Right renal pelvis (tissue), 4 donors: Measurements from ENCODE around the gene YAP1. TPM values are rescaled to one million over a fixed set of nuclear protein-coding genes. Genes with fewer than 3 reads are reported as not detected.
A peak's percentile ranks its signal among the peaks of the same experiment; 100 is the strongest.

Experiments
- DNase-seq, 4 donors: peaks; one replicate each; pipeline ENCODE4 v3.0.0-alpha.2; 2013; ENCODE audit warnings: low read depth in 4 of 4, low spot score in 3 of 4, missing footprints in 1 of 4
- polyA plus RNA-seq, 4 donors: library from polyadenylated mRNA; unstranded; fragments of 120-200 nt; gene quantifications; one replicate each; pipeline ENCODE4 v1.2.1, GENCODE V29; 2013; ENCODE audit not compliant: insufficient read length in 4 of 4

The YAP1 gene
- polyA plus RNA-seq: 100 to 1,000 TPM; 176 to 207 (median 200) TPM

DNA sequence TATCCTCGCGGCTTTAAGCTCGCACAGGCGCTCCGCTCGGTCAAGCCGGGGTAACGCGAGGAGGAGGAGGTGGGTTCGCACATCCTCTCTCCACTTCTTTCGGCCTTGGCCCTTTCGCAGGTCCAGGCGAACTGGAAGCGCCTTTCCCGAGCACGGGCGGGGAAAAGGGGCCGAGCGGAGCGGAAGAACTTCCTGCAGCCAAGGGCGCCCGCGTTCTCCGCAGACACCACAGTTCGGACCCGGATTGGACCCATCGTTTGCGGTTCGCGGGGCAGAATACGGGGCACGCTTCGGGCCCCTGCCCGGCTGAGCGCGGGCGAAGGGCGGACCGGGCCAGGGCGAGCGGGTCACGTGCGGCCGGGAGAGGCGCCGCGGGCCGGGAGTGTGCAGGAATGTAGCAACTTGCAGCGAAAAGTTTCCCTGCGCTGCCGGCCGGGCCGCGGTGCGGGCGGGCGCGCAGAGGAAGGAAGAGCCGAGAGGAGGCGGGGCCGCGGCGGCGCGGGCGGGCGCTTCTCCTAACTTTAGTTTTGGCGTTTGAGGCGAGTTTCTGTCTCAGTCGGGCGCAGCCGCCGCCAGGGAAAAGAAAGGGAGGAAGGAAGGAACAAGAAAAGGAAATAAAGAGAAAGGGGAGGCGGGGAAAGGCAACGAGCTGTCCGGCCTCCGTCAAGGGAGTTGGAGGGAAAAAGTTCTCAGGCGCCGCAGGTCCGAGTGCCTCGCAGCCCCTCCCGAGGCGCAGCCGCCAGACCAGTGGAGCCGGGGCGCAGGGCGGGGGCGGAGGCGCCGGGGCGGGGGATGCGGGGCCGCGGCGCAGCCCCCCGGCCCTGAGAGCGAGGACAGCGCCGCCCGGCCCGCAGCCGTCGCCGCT, at the start of gene YAP1:
Gene YAP1, plus strand, starts transcription at position 552 of the 865 bp plus-strand sequence. CDS start 402 bp downstream, outside the sequence.
- peak; percentile 89 to 91 (median 90) for DNase-seq

DNA sequence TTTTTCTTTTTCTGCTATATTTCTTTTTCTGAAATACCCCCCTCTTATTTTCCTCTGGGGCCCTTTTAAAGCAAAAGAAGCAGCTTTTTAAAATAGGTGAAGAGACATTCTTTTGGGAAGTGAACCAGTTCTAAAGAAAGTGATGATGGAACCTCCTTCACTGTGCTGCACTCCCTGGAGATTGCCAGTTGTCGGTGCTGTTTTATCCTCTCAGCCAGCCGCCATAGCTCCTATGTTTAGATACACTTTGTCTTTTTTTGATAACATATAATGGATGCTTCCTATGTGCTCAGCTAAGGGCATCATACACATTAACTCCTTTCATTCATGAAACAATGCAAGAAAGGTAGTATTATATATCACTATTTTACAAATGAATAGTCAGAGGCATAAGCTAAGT, 49.0 kb upstream of the YAP1 start:
- no peak for DNase-seq

DNA sequence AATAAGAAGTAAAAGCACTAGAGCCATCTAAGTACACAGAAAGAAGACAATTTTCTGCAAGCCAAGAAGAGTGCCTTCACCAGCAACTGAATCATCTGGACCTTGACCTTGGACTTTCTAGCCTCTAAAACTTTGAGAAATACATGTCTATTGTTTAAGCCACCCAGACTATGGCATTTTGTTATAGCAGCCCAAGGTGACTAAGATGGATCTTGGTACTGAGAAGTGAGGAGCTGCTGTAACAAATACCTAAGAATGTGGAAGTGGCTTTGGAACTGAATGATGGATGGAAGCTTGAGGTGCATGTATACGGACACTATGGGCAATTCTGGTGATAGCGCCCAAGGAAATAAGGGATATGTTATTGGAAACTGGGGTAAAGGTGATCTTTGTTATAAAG, 48.1 kb upstream of the YAP1 start:
- no peak for DNase-seq

DNA sequence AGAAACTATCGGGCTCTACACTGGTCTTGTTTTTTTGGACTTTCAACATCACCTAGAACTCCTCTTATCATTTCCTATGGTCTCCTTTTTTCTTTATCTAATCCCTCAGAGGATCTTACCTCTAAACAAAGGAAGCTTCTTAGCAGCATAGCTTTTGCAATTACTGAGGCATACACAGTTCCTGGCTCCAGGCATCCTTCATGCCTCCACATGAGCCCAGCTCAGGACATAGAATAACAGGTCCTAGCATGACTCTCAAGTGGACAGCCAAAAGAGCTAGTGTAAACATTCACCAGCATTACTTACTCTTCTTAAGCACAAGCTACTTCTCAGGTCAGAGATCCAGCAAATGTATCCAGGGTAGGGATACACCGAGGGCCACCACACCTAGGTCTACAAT, 45.9 kb upstream of the YAP1 start:
- DNase-seq: no peak

DNA sequence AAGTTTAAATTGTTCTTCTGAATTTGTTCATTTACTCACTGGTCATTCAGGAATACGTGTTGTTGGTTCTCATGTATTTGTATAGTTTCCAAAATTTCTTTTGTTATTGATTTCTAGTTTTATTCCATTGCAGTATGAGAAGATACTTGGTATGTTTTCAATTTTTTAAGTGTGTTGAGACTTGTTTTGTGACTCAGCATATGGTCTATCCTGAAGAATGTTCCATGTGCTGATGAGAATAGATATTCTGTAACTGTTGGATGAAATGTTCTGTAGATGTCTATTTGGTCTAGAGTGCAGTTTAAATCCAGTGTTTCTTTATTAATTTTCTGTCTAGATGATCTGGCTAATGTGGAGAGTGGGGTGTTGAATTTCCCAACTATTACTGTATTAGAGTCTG, 39.5 kb upstream of the YAP1 start:
- DNase-seq: no peak

DNA sequence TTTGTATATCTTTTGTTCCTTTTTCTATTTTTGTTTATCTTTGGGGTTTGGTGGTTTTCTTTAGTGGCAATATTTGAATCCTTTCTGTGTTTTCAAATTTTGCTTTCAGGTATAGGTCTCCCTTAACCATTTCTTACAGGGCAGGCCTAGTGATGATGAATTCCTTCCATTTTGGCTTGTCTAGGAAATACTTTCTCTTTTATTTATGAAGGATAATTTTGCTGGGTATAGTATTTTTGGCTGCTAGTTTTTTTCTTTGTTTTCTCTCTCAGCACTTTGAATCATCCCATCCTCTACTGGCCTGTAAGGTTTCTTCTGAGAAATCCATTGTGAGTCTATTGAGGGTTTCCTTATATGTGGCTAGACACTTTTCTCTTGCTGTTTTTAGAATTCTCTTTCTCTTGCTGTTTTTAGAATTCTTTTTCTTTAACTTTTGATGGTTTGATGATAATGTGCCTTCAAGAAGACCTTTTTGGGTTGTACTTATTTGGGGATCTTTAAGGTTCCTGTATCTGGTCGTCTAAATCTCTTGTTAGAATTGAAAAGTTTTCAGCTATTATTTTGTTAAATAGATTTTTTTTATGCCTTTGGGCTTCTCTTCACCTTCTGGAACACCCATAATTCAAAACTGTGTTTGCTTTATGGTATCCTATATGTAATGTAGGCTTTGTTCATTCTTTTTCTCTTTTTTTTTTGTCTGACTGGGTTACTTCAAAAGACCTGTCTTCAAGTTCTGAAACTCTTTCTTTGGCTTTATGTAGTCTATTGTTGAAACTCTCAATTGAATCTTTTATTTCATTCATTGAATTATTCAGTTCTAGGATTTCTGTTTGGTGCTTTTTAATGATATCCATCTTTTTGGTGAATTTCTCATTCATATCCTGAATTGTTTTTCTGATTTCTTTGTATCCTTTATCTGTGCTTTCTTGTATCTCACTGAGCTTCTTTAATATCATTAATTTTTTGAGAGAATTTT, 38.5 kb upstream of the YAP1 start:
- no peak for DNase-seq

DNA sequence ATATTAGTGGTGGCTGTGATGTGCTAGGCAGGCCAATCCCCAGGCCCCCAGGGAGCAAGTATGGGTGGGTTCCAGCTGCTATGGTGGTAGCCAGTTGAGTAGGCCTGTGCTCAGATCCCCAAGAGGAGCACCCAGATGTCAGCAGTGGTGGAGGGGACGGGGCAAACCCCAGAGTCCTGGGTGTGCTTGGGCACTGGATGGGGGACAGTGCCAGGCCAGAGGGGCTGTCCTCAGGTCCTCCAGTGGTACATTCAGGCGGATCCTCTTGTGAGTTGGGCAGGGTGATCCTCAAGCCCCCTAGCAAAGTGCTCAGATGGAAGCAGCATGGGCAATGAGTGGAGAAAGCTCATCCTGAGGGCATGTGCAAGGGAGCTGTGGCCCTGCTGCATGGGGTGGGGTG, 37.0 kb upstream of the YAP1 start:
- no peak for DNase-seq

DNA sequence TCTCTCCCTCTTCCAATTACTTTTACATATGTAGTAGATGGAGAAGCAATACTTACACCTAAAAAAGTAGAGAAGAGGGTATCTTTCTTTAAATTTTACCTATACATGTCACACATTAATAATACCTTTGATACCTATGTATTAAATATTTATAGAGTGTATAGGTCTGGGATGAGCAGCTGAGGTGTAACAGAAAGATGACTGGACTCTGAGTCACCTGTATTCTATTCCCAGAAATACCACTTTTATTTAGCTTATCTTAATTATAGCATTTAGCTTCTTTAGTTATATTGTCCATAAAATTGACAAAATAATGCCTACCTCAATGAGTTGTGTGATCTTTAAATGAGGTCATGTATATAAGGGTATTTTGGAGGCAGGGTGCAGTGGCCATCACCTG, 30.6 kb upstream of the YAP1 start:
- DNase-seq: no peak

DNA sequence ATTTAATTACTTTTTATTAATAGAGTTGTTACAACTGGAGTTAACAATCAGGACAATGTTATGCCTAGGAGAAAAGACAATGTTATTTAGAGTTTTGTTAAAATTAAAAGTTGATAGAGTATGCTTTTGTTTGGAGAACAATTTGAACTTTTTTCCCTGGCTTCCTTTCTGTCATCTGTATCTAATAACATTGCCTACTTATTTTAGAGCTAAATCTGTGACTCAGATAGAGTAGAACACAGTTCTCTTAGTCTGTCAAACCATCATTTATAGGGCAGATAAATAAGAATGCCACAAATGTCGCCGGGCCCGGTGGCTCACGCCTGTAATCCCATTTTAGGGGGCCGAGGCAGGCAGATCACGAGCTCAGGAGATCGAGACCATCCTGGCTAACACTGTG, 28.9 kb upstream of the YAP1 start:
- no peak for DNase-seq

DNA sequence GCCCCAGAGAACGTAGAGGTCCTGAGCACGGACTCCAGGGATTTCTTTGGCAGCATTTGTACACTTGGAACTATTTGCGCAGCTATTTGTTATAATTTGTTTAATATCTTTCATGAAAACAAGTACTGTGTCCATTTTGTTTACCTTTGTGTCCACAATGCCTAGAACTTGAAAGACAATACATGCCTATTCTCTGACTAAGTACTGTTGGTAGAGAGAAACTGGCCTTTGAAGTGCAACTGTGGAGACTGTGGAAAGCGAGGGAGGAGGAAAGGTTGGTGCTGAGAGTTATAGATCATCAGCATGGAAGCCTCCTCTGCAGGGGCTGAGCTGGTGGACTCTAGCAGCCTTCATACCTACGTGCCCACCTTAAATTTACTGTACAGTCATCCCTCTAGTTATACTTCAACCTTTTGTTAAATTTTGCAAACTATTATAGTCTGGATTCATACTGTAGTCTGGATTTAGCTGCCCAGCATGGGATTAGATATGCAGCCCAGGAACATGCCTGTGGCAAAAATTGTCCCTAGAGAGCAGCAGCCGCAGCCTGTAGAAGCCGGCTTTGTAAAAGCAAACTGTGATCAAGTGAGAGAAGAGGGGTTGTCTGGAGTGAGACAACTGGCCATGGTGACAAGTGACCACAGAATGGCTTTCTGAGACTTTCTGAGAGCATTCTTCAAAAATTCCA, 24.2 kb upstream of the YAP1 start:
- DNase-seq: no peak

DNA sequence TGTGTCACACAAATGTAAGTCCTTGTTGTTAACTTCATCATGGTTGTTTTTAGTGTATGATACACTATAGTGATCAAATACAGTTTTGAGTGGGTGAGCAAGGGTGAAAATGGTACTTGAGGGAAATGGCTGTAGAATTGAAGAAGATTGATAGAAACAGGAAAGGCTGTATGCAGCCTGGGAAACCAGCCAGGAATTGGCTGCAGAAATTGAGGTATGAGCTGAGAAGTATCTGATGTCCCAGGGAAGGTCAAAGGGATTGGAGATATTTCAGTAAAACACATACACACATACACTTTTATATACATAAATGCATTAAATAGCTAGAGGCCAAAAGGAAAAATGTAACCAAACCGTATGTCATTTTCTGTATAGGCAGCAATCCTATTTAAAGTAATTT, 13.1 kb upstream of the YAP1 start:
- no peak for DNase-seq

DNA sequence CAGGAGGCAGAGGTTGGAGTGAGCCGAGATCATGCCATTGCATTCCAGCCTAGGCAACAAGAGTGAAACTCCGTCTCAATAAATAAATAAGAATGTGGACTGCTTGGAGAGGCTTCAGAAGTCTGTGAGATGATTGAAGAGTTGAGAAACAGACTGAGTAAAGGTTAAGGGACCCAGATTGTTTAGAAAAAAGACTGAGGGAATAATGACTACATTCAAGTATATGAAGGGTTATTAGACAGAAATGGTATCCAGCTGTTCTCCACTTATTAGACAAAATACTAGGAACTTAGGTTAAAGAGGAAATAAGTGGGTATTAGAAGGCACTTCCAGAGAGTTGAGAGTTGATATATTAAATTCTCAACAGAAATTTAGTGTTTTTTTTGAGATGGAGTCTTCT, 10.5 kb upstream of the YAP1 start:
- no peak for DNase-seq

DNA sequence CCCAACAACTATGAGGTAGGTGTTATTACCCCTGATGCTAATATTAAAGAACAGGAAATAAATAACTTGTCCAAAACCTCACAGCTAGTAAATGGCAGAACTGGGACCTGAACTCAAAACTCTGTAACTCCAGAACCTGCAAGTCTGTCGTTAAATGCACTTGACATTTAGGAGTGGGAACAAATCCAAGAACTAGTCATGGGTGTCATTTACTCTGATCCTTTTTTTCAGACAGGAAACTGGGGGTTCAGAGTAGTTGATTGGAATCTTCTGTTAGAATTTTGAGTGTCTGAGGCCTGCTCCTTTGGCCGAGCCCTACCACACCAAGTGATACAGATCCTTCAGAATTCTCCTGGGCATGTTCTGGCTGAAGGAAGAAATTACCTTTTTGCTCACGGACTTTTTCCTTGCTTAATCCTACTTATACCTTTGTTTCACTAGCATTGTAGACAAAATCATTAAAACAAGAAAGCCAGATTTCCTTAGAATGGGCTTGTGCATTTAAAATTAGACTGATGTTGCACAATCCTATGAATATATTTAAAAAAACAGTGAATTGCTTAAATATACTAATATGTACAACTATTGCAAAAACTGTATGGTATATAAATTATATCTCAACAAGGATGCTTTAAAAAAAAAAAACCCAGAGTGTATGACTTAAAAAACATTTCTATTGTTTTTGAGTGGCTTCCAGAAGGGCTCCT, 1.4 kb upstream of the YAP1 start:
- no peak for DNase-seq

DNA sequence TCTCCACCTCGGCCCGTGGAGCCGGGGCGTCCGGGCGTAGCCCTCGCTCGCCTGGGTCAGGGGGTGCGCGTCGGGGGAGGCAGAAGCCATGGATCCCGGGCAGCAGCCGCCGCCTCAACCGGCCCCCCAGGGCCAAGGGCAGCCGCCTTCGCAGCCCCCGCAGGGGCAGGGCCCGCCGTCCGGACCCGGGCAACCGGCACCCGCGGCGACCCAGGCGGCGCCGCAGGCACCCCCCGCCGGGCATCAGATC, 439 bp downstream of the YAP1 start:
- DNase-seq: no peak

DNA sequence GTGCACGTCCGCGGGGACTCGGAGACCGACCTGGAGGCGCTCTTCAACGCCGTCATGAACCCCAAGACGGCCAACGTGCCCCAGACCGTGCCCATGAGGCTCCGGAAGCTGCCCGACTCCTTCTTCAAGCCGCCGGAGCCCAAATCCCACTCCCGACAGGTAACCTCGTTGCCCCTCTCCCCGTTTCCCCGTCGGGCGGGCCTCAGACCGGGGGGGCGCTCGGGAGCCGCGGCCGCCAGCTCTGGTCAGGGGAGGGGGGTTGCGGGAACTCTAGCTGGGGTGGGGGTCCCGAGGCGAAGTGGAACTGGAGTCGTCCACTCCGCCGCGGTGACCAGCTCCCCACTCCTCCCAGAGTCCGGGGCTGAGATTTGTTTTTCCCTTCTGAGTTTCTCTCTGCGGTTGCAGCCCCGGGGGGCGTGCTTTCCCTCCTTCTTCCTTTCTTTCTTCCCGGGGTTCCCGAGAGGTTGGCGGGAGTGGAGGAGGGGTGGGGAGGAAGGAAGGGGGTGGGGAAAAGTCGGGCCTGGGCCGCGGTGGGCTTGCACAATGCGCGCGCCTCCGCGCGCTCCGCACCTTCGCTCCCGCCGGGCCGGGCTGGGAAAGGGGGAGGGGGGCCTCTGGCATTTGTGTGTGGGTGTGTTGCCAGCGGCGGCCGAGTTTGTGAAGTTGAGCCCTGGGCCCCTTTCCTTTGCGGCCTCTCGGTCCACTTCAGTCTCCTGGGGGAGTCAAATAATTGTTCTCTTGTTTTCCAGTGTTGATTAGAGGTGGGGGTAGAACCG, 952 bp downstream of the YAP1 start:
- DNase-seq: peak; percentile 78 to 90 (median 82)

DNA sequence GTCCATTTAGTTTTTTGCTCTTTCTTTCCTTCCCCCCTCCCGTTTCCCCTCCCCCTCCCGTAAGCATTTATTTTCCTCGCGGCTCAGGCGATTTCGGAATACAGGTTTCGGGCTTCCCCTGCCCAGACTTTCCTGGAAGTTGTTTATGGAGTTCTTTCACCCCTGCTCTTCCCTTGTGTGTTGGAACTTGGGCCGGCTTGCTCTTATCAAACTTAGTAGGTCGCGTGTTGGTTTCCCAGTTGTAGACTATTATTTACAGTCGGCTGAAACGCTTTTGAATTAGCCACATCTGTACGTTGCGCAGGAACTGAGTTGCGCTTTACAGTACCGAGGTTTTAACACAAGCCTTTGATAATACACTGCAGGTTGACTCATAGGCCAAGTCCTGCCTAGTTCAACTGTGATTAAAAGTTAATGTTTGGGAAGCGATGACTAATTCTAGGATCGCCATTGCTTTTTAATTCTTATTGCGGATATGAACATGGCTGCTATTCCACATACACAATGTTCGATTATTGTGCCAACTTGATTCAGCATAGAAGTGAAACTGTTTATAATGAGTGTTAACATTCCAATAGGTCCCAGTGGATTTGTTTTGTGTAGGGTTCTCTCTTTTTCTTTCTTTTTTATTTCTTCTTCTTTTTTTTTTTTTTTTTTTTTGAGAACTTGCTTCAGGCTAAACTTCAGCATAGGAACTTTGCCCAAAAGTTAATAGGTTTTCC, 1.7 kb downstream of the YAP1 start:
- peak; percentile 61 to 71 (median 68) for DNase-seq

DNA sequence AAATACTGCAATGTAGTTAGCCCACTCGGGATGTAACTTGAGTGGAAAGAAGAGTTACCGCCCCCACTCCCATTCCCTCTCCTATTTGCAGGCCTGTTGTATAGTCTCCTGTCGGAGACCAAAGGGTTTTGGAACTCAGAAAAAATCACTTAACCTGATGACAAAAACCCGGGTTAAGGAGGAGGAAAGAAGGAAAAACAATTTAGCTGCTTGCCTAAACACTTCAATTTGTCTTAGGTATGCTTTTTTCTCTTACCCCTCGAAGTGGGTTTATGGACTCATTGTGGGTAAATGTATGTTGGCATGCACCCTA, 2.2 kb downstream of the YAP1 start:
- peak in 1 of 4 donors; percentile 23 for DNase-seq

DNA sequence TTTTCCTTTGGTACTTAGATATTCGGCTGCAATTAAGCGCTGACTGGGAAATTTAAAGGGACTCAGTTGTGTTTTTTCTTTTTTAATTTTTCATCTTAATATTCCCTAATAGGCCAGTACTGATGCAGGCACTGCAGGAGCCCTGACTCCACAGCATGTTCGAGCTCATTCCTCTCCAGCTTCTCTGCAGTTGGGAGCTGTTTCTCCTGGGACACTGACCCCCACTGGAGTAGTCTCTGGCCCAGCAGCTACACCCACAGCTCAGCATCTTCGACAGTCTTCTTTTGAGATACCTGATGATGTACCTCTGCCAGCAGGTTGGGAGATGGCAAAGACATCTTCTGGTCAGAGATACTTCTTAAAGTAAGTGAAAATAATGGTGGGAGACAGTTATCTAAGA, 3.8 kb downstream of the YAP1 start:
- no peak for DNase-seq

DNA sequence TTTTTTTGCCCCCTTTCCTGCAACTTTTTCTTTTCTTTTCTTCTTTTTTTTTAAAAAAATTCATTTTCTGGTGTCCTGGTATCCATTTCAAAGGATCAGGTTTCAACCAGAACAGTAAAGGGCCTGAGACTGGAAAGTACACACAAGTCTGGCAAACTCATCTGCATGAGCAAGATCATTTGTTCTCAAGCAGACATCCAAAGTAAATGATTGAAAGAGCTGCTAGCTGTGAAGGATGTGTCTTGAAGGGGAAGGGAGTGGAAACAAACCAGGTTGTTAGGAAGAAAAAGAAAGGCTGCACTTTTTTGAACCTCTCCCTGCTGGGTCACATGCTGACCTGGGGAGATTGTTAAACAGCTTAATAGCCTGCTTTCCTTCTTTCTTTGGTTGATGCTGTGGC, 5.3 kb downstream of the YAP1 start:
- DNase-seq: peak in 2 of 4 donors; percentile 53 to 74
